PFSK-1 (cell line): ENCODE data around the gene ERP27.

Experiments used
- FOXP2 ChIP-seq: optimal IDR thresholded peaks from 2 replicates; pipeline ENCODE3; 2011; ENCODE audit warnings: borderline replicate concordance, control low read depth, inconsistent platforms; ENCODE audit not compliant: insufficient read depth; ENCODE audit errors: extremely low read length, extremely low read depth
- POLR2AphosphoS5 ChIP-seq: IDR thresholded peaks from 2 replicates; pipeline ENCODE4 v1.6.1; 2012; ENCODE audit warnings: low read depth, mild to moderate bottlenecking, control low read depth, low read length, moderate library complexity
- SIN3A ChIP-seq: IDR thresholded peaks from 2 replicates; pipeline ENCODE4 v1.6.1; 2012; ENCODE audit warnings: mild to moderate bottlenecking, low read length, moderate library complexity, borderline replicate concordance; ENCODE audit not compliant: insufficient read depth
- TAF1 ChIP-seq: IDR thresholded peaks from 2 replicates; pipeline ENCODE4 v1.6.1; 2012; ENCODE audit warnings: low read length, control low read depth, borderline replicate concordance; ENCODE audit not compliant: insufficient read depth
- TF ChIP-seq, protein P1 (sequence below), 2 experiments: IDR thresholded peaks; 2 replicates each; pipeline versions ENCODE4 v1.6.1 to v1.8.0; 2011 to 2012; ENCODE audit warnings: low read depth in 2 of 2, low read length in 2 of 2, control low read depth in 1 of 2, inconsistent platforms in 1 of 2, mild to moderate bottlenecking in 1 of 2, moderate library complexity in 1 of 2; ENCODE audit not compliant: insufficient read depth in 1 of 2

Gene ERP27

DNA sequence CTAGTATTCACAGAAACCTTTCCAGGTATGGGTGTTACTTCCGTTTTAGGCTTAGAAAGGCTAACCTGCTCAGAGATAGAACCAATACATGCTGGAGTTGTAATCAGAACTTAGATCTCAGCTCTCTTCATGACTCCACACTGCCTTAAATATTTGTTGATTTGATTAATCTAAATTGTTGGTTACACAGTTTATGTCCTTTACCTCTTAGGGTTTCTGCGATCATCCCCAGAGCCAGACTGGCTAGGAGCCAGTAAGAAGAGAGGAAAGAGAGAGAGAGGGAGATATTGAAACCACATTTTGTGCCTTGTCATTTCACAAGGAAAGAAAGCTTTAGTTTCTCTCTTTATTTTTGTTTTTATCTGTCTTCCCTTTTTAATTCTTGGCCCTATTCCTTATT is 35.9 kb downstream of the ERP27 start:
- TF ChIP-seq POLR2AphosphoS5 (no peak), TAF1 (no peak), SIN3A (no peak), FOXP2 (no peak)
- TF ChIP-seq, protein P1, sequence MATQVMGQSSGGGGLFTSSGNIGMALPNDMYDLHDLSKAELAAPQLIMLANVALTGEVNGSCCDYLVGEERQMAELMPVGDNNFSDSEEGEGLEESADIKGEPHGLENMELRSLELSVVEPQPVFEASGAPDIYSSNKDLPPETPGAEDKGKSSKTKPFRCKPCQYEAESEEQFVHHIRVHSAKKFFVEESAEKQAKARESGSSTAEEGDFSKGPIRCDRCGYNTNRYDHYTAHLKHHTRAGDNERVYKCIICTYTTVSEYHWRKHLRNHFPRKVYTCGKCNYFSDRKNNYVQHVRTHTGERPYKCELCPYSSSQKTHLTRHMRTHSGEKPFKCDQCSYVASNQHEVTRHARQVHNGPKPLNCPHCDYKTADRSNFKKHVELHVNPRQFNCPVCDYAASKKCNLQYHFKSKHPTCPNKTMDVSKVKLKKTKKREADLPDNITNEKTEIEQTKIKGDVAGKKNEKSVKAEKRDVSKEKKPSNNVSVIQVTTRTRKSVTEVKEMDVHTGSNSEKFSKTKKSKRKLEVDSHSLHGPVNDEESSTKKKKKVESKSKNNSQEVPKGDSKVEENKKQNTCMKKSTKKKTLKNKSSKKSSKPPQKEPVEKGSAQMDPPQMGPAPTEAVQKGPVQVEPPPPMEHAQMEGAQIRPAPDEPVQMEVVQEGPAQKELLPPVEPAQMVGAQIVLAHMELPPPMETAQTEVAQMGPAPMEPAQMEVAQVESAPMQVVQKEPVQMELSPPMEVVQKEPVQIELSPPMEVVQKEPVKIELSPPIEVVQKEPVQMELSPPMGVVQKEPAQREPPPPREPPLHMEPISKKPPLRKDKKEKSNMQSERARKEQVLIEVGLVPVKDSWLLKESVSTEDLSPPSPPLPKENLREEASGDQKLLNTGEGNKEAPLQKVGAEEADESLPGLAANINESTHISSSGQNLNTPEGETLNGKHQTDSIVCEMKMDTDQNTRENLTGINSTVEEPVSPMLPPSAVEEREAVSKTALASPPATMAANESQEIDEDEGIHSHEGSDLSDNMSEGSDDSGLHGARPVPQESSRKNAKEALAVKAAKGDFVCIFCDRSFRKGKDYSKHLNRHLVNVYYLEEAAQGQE (IDR thresholded peaks at IDR 0.05; ENCODE audit: insufficient read depth in 1 of 2, low read depth in 2 of 2, low read length in 2 of 2): no peak

DNA sequence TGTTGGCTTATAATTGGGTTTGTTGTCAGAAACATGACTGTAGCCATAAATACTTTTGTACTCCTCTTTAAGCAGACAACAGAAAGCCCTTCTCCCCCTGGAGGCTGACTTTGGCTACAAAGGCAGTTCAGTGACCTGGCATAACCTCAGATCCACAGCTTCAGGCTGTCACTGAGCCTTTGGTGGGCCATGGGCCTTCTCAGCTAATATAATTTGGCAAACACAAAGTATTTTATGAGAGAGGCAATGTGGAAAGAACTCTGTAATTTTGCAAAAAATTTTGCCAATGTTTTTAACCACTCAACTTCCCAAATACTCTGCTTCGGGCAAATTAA is 37.1 kb downstream of the ERP27 start:
- no peak for TF ChIP-seq SIN3A
- TF ChIP-seq, protein P1 (IDR thresholded peaks at IDR 0.05; ENCODE audit: insufficient read depth in 1 of 2, low read depth in 2 of 2, low read length in 2 of 2): no peak
- TF ChIP-seq FOXP2: no peak
- TF ChIP-seq POLR2AphosphoS5: no peak
- no peak for TF ChIP-seq TAF1

- TF ChIP-seq SIN3A (no peak), TAF1 (no peak), FOXP2 (no peak)
- TF ChIP-seq, protein P1 (IDR thresholded peaks at IDR 0.05; ENCODE audit: insufficient read depth in 1 of 2, low read depth in 2 of 2, low read length in 2 of 2): no peak
Observed at GRCh38 chr12:14900521-14901227, 37.7 kb downstream of the ERP27 start.

GRCh38 chr12:14896521-14897169 is 41.7 kb downstream of the ERP27 start:
- TF ChIP-seq SIN3A (0 out of 2 replicates have a peak, but pooled peaks have one; percentile 37), TAF1 (no peak)

DNA sequence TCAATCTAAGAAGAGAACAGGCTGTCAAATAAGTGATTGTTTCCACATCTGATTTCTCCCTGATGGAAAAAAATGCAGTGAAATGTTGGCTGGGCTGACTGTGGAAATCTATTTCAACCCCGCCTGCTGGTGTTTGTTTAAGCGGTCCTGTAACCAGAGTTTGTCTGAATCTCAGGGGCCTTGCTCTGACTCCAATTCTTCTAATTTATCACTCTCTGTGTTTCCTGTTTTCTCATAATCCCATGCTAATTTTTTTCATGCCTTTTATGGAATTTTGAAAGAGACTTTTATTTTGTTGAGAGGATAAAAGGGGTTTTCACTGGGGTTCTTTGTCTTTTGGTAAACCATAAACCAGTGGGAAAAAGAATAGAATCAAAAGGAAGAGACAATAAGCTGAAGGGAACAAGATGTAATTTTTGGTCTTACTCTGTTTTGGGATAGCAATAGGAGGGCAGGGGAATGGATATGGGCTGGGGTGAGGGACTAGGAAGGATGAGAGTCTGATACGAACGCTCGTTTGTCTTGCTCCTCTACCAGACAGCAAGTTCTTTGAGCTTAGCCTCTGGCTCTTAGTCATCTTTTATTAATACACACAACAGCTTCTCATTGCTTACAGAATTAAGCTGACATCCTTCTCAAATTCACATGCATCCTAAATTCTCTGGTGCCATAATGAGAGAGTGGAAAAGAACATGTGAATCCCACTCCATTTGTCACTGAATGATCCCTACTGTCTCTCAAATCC is 44.7 kb downstream of the ERP27 start:
- no peak for TF ChIP-seq POLR2AphosphoS5
- TF ChIP-seq TAF1: no peak
- TF ChIP-seq FOXP2: no peak
- TF ChIP-seq SIN3A: no peak
- TF ChIP-seq, protein P1 (IDR thresholded peaks at IDR 0.05; ENCODE audit: insufficient read depth in 1 of 2, low read depth in 2 of 2, low read length in 2 of 2): no peak
